DND-41 (cell line): ENCODE results near the gene DIAPH1.

Experiments used
- ATAC-seq: fragments of 200-7000 bp; cut with Tn5 transposase; 3 replicates; pipeline ENCODE4 v1.9.1; 2021; ENCODE audit warnings: low read depth; ENCODE audit not compliant: insufficient read depth
- DNase-seq: peaks from one replicate; pipeline ENCODE4 v3.0.0-alpha.2; 2020
- H2AFZ ChIP-seq: 2 replicates; pipeline ENCODE4 v1.6.0; 2012; ENCODE audit warnings: low read depth, low read length
- H3K27ac ChIP-seq: 2 replicates; pipeline ENCODE4 v1.5.1; 2012; ENCODE audit warnings: low read length, inconsistent platforms
- H3K27me3 ChIP-seq: fragments of 200-600 bp; sonication (generic); 2 replicates; pipeline ENCODE4 v1.6.0; 2012; ENCODE audit warnings: low read length, mild to moderate bottlenecking, inconsistent platforms; ENCODE audit not compliant: insufficient read depth, poor library complexity
- H3K36me3 ChIP-seq: 2 replicates; pipeline ENCODE4 v1.5.1; 2012; ENCODE audit warnings: low read length, inconsistent platforms; ENCODE audit not compliant: insufficient read depth
- H3K4me1 ChIP-seq: 2 replicates; pipeline ENCODE4 v1.5.1; 2012; ENCODE audit warnings: mild to moderate bottlenecking, low read length; ENCODE audit not compliant: insufficient read depth
- H3K4me2 ChIP-seq: 2 replicates; pipeline ENCODE4 v1.6.0; 2012; ENCODE audit warnings: mild to moderate bottlenecking, moderate library complexity, low read length, inconsistent platforms; ENCODE audit not compliant: insufficient read depth
- H3K4me3 ChIP-seq, 2 experiments: fragments of 200-600 bp in 1 of 2; shearing (Covaris generic) in 1 of 2; 2 replicates each; pipeline ENCODE4 v1.5.1; 2012 to 2016; ENCODE audit warnings: inconsistent platforms in 2 of 2, low read length in 2 of 2, mild to moderate bottlenecking in 2 of 2, low read depth in 1 of 2, moderate library complexity in 1 of 2
- H3K79me2 ChIP-seq: 2 replicates; pipeline ENCODE4 v1.6.0; 2012; ENCODE audit warnings: low read length, inconsistent platforms; ENCODE audit not compliant: insufficient read depth
- H3K9ac ChIP-seq: 2 replicates; pipeline ENCODE4 v1.6.0; 2012; ENCODE audit warnings: low read depth, mild to moderate bottlenecking, inconsistent platforms, low read length, moderate library complexity
- H3K9me3 ChIP-seq: 2 replicates; pipeline ENCODE4 v1.5.1; 2012; ENCODE audit warnings: low read length, moderate library complexity, mild to moderate bottlenecking, inconsistent platforms; ENCODE audit not compliant: insufficient read depth, severe bottlenecking
- H4K20me1 ChIP-seq: 2 replicates; pipeline ENCODE4 v1.6.0; 2012; ENCODE audit warnings: low read length; ENCODE audit not compliant: insufficient read depth
- EZH2 ChIP-seq: IDR thresholded peaks from 3 replicates; pipeline ENCODE4 v1.6.1; 2012; ENCODE audit warnings: borderline replicate concordance, low read depth, mild to moderate bottlenecking, moderate library complexity, low read length, inconsistent platforms; ENCODE audit not compliant: severe bottlenecking
- TF ChIP-seq, protein P1 (sequence below): IDR thresholded peaks from 2 replicates; pipeline ENCODE4 v1.5.1; 2012; ENCODE audit warnings: borderline replicate concordance, low read length, moderate library complexity, mild to moderate bottlenecking; ENCODE audit not compliant: poor library complexity, severe bottlenecking; ENCODE audit errors: extremely low read depth

DIAPH1 gene

DNA sequence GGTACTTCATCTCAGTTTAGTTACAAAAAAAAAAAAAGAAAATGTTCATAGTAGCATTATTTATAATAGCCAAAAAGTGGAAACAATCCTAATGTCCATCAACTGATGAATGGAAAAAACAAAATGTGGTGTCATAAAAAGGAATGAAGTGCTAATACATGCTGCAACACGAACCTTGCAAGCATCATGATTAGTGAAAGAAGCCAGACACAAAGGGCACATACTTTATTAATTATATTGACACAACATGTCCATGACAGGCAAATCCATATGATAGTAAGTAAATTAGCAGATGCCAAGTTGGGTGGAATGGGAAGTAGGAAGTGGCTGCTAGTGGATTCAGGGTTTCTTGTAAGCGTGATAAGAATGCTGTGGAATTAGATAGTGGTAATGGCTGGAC, 75.7 kb downstream of the DIAPH1 start:
- Histone ChIP-seq H3K27ac (no peak overlapping the region), H3K27me3 (no peaks in the 10 kb centered on the region), H2AFZ (no peak overlapping the region), H4K20me1 (no peaks in the 10 kb centered on the region), H3K9ac (no peak overlapping the region), H3K9me3 (peaks cover 7% of the 10 kb centered on the region), H3K4me1 (no peaks in the 10 kb centered on the region), H3K36me3 (peaks cover 67% of the 10 kb centered on the region), H3K4me2 (no peak overlapping the region), H3K79me2 (peaks cover 27% of the 10 kb centered on the region), H3K4me3 (no peak overlapping the region)
- ATAC-seq (no peak), DNase-seq (no peak)
- TF ChIP-seq, protein P1, sequence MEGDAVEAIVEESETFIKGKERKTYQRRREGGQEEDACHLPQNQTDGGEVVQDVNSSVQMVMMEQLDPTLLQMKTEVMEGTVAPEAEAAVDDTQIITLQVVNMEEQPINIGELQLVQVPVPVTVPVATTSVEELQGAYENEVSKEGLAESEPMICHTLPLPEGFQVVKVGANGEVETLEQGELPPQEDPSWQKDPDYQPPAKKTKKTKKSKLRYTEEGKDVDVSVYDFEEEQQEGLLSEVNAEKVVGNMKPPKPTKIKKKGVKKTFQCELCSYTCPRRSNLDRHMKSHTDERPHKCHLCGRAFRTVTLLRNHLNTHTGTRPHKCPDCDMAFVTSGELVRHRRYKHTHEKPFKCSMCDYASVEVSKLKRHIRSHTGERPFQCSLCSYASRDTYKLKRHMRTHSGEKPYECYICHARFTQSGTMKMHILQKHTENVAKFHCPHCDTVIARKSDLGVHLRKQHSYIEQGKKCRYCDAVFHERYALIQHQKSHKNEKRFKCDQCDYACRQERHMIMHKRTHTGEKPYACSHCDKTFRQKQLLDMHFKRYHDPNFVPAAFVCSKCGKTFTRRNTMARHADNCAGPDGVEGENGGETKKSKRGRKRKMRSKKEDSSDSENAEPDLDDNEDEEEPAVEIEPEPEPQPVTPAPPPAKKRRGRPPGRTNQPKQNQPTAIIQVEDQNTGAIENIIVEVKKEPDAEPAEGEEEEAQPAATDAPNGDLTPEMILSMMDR: no peak
- no peak for TF ChIP-seq EZH2

DNA sequence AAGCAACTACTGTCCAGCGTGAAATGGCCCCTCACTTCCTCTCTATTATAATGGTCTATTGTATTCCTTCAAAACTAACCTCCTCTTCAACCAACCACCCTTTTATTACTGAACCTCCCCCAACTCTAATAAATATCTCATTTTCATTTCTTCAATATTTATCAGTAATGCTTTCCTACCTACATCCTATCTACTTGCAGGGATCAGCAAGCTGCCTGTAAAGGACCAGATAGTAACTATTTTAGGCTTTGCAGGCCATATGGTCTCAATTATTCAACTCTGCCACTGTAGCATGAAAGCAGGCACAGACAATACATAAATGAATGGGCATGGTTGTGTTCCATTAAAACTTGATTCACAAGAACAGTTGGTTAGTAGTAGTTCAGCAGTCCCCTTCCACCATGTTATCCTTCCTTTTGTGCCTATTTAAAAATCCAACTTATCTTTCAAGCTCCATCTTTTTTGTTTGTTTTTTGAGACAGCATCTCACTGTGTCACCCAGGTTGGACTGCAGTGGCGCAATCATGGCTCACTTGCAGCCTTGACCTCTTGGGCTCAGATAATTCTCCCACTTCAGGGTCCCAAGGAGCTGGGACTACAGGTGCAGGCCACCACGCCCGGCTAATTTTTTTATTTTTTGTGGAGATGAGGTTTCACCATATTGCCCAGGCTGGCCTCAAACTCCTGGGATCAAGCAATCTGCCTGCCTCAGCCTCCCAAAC, 84.1 kb downstream of the DIAPH1 start:
- Histone ChIP-seq H3K4me2 (no peak overlapping the region), H3K79me2 (no peaks in the 10 kb centered on the region), H2AFZ (no peak overlapping the region), H3K4me1 (no peaks in the 10 kb centered on the region), H3K9ac (no peak overlapping the region), H3K4me3 (no peak overlapping the region), H3K27ac (no peak overlapping the region), H3K27me3 (no peaks in the 10 kb centered on the region), H3K9me3 (no peaks in the 10 kb centered on the region), H3K36me3 (peaks cover 78% of the 10 kb centered on the region), H4K20me1 (no peaks in the 10 kb centered on the region)
- TF ChIP-seq, protein P1: no peak
- no peak for TF ChIP-seq EZH2
- no peak for DNase-seq
- ATAC-seq: no peak

DNA sequence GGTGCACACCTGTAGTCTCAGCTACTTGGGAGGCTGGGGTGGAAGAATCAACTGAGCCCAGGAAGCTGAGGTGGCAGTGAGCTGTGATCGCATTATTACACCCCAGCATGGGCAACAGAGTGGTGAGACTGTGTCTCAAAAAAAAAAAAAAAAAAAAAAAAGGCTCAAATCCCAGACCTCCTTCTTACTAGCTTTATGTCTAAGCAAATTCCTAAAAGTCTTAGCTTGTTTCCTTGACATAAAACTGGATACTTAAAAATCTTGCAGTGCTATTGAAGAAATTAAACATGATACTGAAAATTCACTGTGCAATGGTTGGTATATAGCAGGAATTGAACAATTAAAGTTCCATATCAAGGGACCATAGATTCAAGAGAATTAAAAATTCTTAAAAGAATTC, 84.9 kb downstream of the DIAPH1 start:
- Histone ChIP-seq H3K79me2 (no peaks in the 10 kb centered on the region), H3K4me3 (no peak overlapping the region), H3K4me1 (no peaks in the 10 kb centered on the region), H3K9ac (no peak overlapping the region), H2AFZ (no peak overlapping the region), H3K27me3 (no peaks in the 10 kb centered on the region), H3K27ac (no peak overlapping the region), H3K4me2 (no peak overlapping the region), H3K9me3 (no peaks in the 10 kb centered on the region), H3K36me3 (peaks cover 85% of the 10 kb centered on the region), H4K20me1 (no peaks in the 10 kb centered on the region)
- no peak for DNase-seq
- TF ChIP-seq, protein P1: no peak
- no peak for TF ChIP-seq EZH2
- no peak for ATAC-seq

DNA sequence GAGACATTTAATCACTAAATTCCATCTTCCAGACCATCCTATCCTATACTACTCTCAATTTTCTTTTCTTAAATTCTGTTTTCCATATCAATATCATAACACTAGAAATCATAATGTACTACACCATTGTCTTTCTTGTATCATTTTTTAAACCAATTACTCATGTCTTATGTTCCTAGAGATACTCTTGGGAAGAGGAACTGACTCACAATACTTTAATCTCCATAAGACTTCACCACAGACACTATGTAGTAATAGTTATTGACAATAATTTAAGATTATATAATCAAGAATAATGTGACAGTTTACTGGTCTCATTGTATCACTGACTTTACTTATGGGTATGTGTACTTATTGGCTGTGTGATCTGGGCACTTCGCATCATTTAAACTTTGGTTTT, 86.1 kb downstream of the DIAPH1 start:
- Histone ChIP-seq H3K79me2 (no peaks in the 10 kb centered on the region), H3K4me1 (no peaks in the 10 kb centered on the region), H3K4me2 (no peak overlapping the region), H3K27ac (no peak overlapping the region), H2AFZ (no peak overlapping the region), H4K20me1 (no peaks in the 10 kb centered on the region), H3K9ac (no peak overlapping the region), H3K27me3 (no peaks in the 10 kb centered on the region), H3K9me3 (no peaks in the 10 kb centered on the region), H3K4me3 (no peak overlapping the region), H3K36me3 (peaks cover 91% of the 10 kb centered on the region)
- ATAC-seq (no peak), DNase-seq (no peak)
- TF ChIP-seq, protein P1: no peak
- TF ChIP-seq EZH2: no peak
